ENCODE data around the gene KLHL36.

KLHL36 gene

GRCh38 chr16:84699712-84700445, 51.6 kb downstream of the KLHL36 start, which contains the start of gene USP10:
Gene USP10 (plus strand): TSS chr16:84700000. CDS start chr16:84700091, 91 bp downstream.
- peak; percentile 91 to 98 (median 95) for DNase-seq

GRCh38 chr16:84700446-84701300, 52.4 kb downstream of the KLHL36 start:
- DNase-seq, result peak; percentile 41 to 63 (median 49)

GRCh38 chr16:84703681-84704080, 55.4 kb downstream of the KLHL36 start:
- DNase-seq, result no peak

- DNase-seq, result no peak
These were observed 55.9 kb downstream of the KLHL36 start for GRCh38 chr16:84704253-84704652.

- DNase-seq, result no peak
These were observed 58.5 kb downstream of the KLHL36 start for GRCh38 chr16:84706856-84707255.

GRCh38 chr16:84709609-84710008, 61.3 kb downstream of the KLHL36 start:
- DNase-seq, result no peak

GRCh38 chr16:84710686-84711085, 62.4 kb downstream of the KLHL36 start:
- DNase-seq, result no peak
